Endothelial cell (in vitro differentiated cells): ENCODE results near the gene EXOC2. TPM values are rescaled to one million over a fixed set of nuclear protein-coding genes. Genes with fewer than 3 reads are reported as not detected.

Source experiments
- DNase-seq: peaks from one replicate; pipeline ENCODE4 v3.0.0; 2021; ENCODE audit warnings: low spot score
- H3K27ac Mint-ChIP-seq: one replicate; pipeline ENCODE4 v1.8.0; 2021; ENCODE audit warnings: mixed read lengths, inconsistent platforms; ENCODE audit not compliant: unreplicated experiment
- H3K27me3 Mint-ChIP-seq: one replicate; pipeline ENCODE4 v1.8.0; 2021; ENCODE audit warnings: mild to moderate bottlenecking, moderate library complexity, mixed read lengths, inconsistent platforms; ENCODE audit not compliant: unreplicated experiment
- H3K36me3 Mint-ChIP-seq: one replicate; pipeline ENCODE4 v1.8.0; 2021; ENCODE audit warnings: mild to moderate bottlenecking, low read depth, mixed read lengths, inconsistent platforms; ENCODE audit not compliant: unreplicated experiment
- H3K4me1 Mint-ChIP-seq: one replicate; pipeline ENCODE4 v1.8.0; 2021; ENCODE audit warnings: mild to moderate bottlenecking, mixed read lengths, inconsistent platforms; ENCODE audit not compliant: unreplicated experiment
- H3K4me3 Mint-ChIP-seq: one replicate; pipeline ENCODE4 v1.8.0; 2021; ENCODE audit warnings: mild to moderate bottlenecking, mixed read lengths, inconsistent platforms; ENCODE audit not compliant: unreplicated experiment
- H3K9me3 Mint-ChIP-seq: one replicate; pipeline ENCODE4 v1.8.0; 2021; ENCODE audit warnings: mixed read lengths, inconsistent platforms; ENCODE audit not compliant: unreplicated experiment
- CTCF ChIP-seq: fragments of 200-600 bp; sonication (generic); IDR thresholded peaks from one replicate; pipeline ENCODE4 v1.5.0; 2021; ENCODE audit warnings: antibody characterized with exemption; ENCODE audit not compliant: unreplicated experiment
- total RNA-seq: library from RNA; stranded (reverse); fragmentation: NEBNext Ultra II Directional; extraction: Animal tissue kit (Norgen Biotek cat#: 25700); gene quantifications from one replicate; pipeline ENCODE4 v1.2.1, GENCODE V29; 2021; ENCODE audit not compliant: unreplicated experiment

The EXOC2 gene
- total RNA-seq, 1 donor from 2014 or later: 34.6 TPM

GRCh38 chr6:621931-622330 is 71.0 kb downstream of the EXOC2 start:
- peaks cover 2% of the 10 kb centered on the region for H3K4me1 Mint-ChIP-seq

GRCh38 chr6:620950-621349 is 72.0 kb downstream of the EXOC2 start:
- DNase-seq: no peak
- TF ChIP-seq CTCF: no peak
- Mint-ChIP-seq H3K9me3 (no peaks in the 10 kb centered on the region), H3K36me3 (peaks cover 13% of the 10 kb centered on the region), H3K4me3 (no peak overlapping the region), H3K27me3 (no peaks in the 10 kb centered on the region), H3K4me1 (peaks cover 2% of the 10 kb centered on the region), H3K27ac (no peak overlapping the region)

More at GRCh38 chr6:621931-622330, 71.0 kb downstream of the EXOC2 start:
- no peak for DNase-seq
- Mint-ChIP-seq H3K9me3 (no peaks in the 10 kb centered on the region), H3K4me3 (no peak overlapping the region), H3K27ac (no peak overlapping the region), H3K27me3 (no peaks in the 10 kb centered on the region), H3K36me3 (peaks cover 13% of the 10 kb centered on the region)
- no peak for TF ChIP-seq CTCF

- TF ChIP-seq CTCF: no peak
- H3K4me1 Mint-ChIP-seq: peaks cover 2% of the 10 kb centered on the region
- peaks cover 15% of the 10 kb centered on the region for H3K36me3 Mint-ChIP-seq
- H3K27ac Mint-ChIP-seq: no peak overlapping the region
- no peak overlapping the region for H3K4me3 Mint-ChIP-seq
- H3K9me3 Mint-ChIP-seq: no peaks in the 10 kb centered on the region
- no peak for DNase-seq
- H3K27me3 Mint-ChIP-seq: no peaks in the 10 kb centered on the region
These were observed 72.8 kb downstream of the EXOC2 start for GRCh38 chr6:620166-620565.

GRCh38 chr6:617456-618100 is 75.4 kb downstream of the EXOC2 start:
- H3K36me3 Mint-ChIP-seq: peaks cover 16% of the 10 kb centered on the region
- no peak overlapping the region for H3K27ac Mint-ChIP-seq
- H3K4me3 Mint-ChIP-seq: no peak overlapping the region
- H3K27me3 Mint-ChIP-seq: no peaks in the 10 kb centered on the region
- DNase-seq: no peak
- no peaks in the 10 kb centered on the region for H3K9me3 Mint-ChIP-seq
- peaks cover 16% of the 10 kb centered on the region for H3K4me1 Mint-ChIP-seq
- no peak for TF ChIP-seq CTCF

- no peak overlapping the region for H3K4me3 Mint-ChIP-seq
- H3K4me1 Mint-ChIP-seq: peaks cover 33% of the 10 kb centered on the region
- no peaks in the 10 kb centered on the region for H3K27me3 Mint-ChIP-seq
- H3K27ac Mint-ChIP-seq: no peak overlapping the region
- no peak for TF ChIP-seq CTCF
- peaks cover 13% of the 10 kb centered on the region for H3K36me3 Mint-ChIP-seq
- DNase-seq: no peak
- H3K9me3 Mint-ChIP-seq: no peaks in the 10 kb centered on the region
These were observed 79.0 kb downstream of the EXOC2 start for GRCh38 chr6:613981-614380.
